ENCODE results near the gene NAB2. TPM values are rescaled to one million over a fixed set of nuclear protein-coding genes. Genes with fewer than 3 reads are reported as not detected.

NAB2 gene
- polyA plus RNA-seq, 1 donor (not counting 4 experiments of a cell fraction or from before 2014, with no cell fraction given), result 22.0 TPM

GRCh38 chr12:57131896-57132744 is 43.2 kb downstream of the NAB2 start:
- Histone ChIP-seq H4K20me1 (ENCODE audit: control insufficient read depth, extremely low read depth, insufficient read depth, low read length) (no peaks in the 10 kb centered on the region), H3K27ac (ENCODE audit: control insufficient read depth, insufficient read depth, low read length) (no peak overlapping the region), H3K9me3 (ENCODE audit: control insufficient read depth, low read depth, low read length) (no peaks in the 10 kb centered on the region), H3K9me1 (ENCODE audit: control insufficient read depth, extremely low read depth, insufficient read depth, low read length) (no peaks in the 10 kb centered on the region), H3K4me2 (ENCODE audit: control insufficient read depth, extremely low read depth, insufficient read depth, low read depth, low read length) (no peak overlapping the region), H2AFZ (ENCODE audit: control insufficient read depth, low read length) (no peak overlapping the region), H3K4me1 (ENCODE audit: control insufficient read depth, extremely low read depth, insufficient read depth, low read length) (peaks cover 10% of the 10 kb centered on the region), H3K36me3 (ENCODE audit: control insufficient read depth in 2 of 2, extremely low read depth in 1 of 2, insufficient read depth in 2 of 2, low read length in 2 of 2) (peaks cover 0 to 3% of the 10 kb centered on the region in 2 experiments), H3K27me3 (ENCODE audit: control insufficient read depth, extremely low read depth, insufficient read depth, low read length) (no peaks in the 10 kb centered on the region), H3K9ac (ENCODE audit: control insufficient read depth, extremely low read depth, insufficient read depth, low read length) (no peak overlapping the region), H3K79me2 (ENCODE audit: control insufficient read depth, insufficient read depth, low read length) (no peaks in the 10 kb centered on the region), H3K4me3 (ENCODE audit: control insufficient read depth in 2 of 3, extremely low read depth in 1 of 3, insufficient read depth in 2 of 3, low read depth in 1 of 3, low read length in 3 of 3) (no peak overlapping the region)
- TF ChIP-seq, protein P1, sequence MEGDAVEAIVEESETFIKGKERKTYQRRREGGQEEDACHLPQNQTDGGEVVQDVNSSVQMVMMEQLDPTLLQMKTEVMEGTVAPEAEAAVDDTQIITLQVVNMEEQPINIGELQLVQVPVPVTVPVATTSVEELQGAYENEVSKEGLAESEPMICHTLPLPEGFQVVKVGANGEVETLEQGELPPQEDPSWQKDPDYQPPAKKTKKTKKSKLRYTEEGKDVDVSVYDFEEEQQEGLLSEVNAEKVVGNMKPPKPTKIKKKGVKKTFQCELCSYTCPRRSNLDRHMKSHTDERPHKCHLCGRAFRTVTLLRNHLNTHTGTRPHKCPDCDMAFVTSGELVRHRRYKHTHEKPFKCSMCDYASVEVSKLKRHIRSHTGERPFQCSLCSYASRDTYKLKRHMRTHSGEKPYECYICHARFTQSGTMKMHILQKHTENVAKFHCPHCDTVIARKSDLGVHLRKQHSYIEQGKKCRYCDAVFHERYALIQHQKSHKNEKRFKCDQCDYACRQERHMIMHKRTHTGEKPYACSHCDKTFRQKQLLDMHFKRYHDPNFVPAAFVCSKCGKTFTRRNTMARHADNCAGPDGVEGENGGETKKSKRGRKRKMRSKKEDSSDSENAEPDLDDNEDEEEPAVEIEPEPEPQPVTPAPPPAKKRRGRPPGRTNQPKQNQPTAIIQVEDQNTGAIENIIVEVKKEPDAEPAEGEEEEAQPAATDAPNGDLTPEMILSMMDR (optimal IDR thresholded peaks at IDR 0.05 in 1 of 3, IDR thresholded peaks at IDR 0.05 in 1 of 3, conservative IDR thresholded peaks at IDR 0.05 in 1 of 3; ENCODE audit: extremely low read depth in 1 of 3, insufficient read depth in 2 of 3, low read length in 3 of 3), result no peak
- TF ChIP-seq EZH2 (IDR thresholded peaks at IDR 0.05; ENCODE audit: low read length), result no peak
- FAIRE-seq (no peak), DNase-seq (ENCODE audit: low read depth, low spot score) (no peak)
- dilution Hi-C loops (cut with MboI; ENCODE audit: extremely low pct_ligation_motif_present, low sequenced_read_pairs), result loop anchor here (5.0 kb wide), 1 partner anchor 40 kb away; no protein-coding TSS in a partner anchor

GRCh38 chr12:57133013-57133569 is 44.2 kb downstream of the NAB2 start:
- H3K9me3 ChIP-seq (ENCODE audit: control insufficient read depth, low read depth, low read length), result no peaks in the 10 kb centered on the region
- H4K20me1 ChIP-seq (ENCODE audit: control insufficient read depth, extremely low read depth, insufficient read depth, low read length), result no peaks in the 10 kb centered on the region
- H3K4me3 ChIP-seq (ENCODE audit: control insufficient read depth in 2 of 3, extremely low read depth in 1 of 3, insufficient read depth in 2 of 3, low read depth in 1 of 3, low read length in 3 of 3), result no peak overlapping the region
- no peak overlapping the region for H3K4me2 ChIP-seq (ENCODE audit: control insufficient read depth, extremely low read depth, insufficient read depth, low read depth, low read length)
- dilution Hi-C loops (cut with MboI; ENCODE audit: extremely low pct_ligation_motif_present, low sequenced_read_pairs), result loop anchor here (5.0 kb wide), 1 partner anchor 39 kb away; no protein-coding TSS in a partner anchor
- DNase-seq (ENCODE audit: low read depth, low spot score) (no peak), FAIRE-seq (no peak)
- H3K27me3 ChIP-seq (ENCODE audit: control insufficient read depth, extremely low read depth, insufficient read depth, low read length), result no peaks in the 10 kb centered on the region
- no peaks in the 10 kb centered on the region for H3K79me2 ChIP-seq (ENCODE audit: control insufficient read depth, insufficient read depth, low read length)
- H3K27ac ChIP-seq (ENCODE audit: control insufficient read depth, insufficient read depth, low read length), result no peak overlapping the region
- H3K9ac ChIP-seq (ENCODE audit: control insufficient read depth, extremely low read depth, insufficient read depth, low read length), result no peak overlapping the region
- no peaks in the 10 kb centered on the region for H3K9me1 ChIP-seq (ENCODE audit: control insufficient read depth, extremely low read depth, insufficient read depth, low read length)
- H3K36me3 ChIP-seq (ENCODE audit: control insufficient read depth in 2 of 2, extremely low read depth in 1 of 2, insufficient read depth in 2 of 2, low read length in 2 of 2), result peaks cover 0 to 3% of the 10 kb centered on the region in 2 experiments
- TF ChIP-seq EZH2 (IDR thresholded peaks at IDR 0.05; ENCODE audit: low read length), result no peak
- TF ChIP-seq, protein P1 (optimal IDR thresholded peaks at IDR 0.05 in 1 of 3, IDR thresholded peaks at IDR 0.05 in 1 of 3, conservative IDR thresholded peaks at IDR 0.05 in 1 of 3; ENCODE audit: extremely low read depth in 1 of 3, insufficient read depth in 2 of 3, low read length in 3 of 3), result no peak
- peaks cover 6% of the 10 kb centered on the region for H3K4me1 ChIP-seq (ENCODE audit: control insufficient read depth, extremely low read depth, insufficient read depth, low read length)
- H2AFZ ChIP-seq (ENCODE audit: control insufficient read depth, low read length), result no peak overlapping the region

Data from keratinocyte (primary cell).